Mesodermal cell (in vitro differentiated cells): Measurements from ENCODE around the gene EIF4H.
"Not testable (repeated sequence)": the region's sequence is repeated elsewhere in the genome, so short reads cannot be mapped to it uniquely, and the experiment has no call there.

Source experiments
- H3K27ac ChIP-seq: 2 replicates; pipeline ENCODE4 v1.7.0; 2013; ENCODE audit warnings: mild to moderate bottlenecking, low read depth, low read length, moderate library complexity; ENCODE audit not compliant: severe bottlenecking
- H3K36me3 ChIP-seq: 2 replicates; pipeline ENCODE4 v1.7.1; 2013; ENCODE audit warnings: mild to moderate bottlenecking, low read length, moderate library complexity; ENCODE audit not compliant: control insufficient read depth, insufficient read depth
- H3K4me1 ChIP-seq: one replicate; pipeline ENCODE4 v1.7.1; 2013; ENCODE audit warnings: mild to moderate bottlenecking, low read length; ENCODE audit not compliant: insufficient read depth, control insufficient read depth, poor library complexity, severe bottlenecking
- H3K4me3 ChIP-seq: 2 replicates; pipeline ENCODE4 v1.7.0; 2013; ENCODE audit warnings: low read length, control low read depth, mild to moderate bottlenecking; ENCODE audit not compliant: insufficient read depth, poor library complexity, severe bottlenecking; ENCODE audit errors: extremely low read depth
- H3K9me3 ChIP-seq: 2 replicates; pipeline ENCODE4 v1.7.1; 2013; ENCODE audit warnings: mild to moderate bottlenecking, low read length, moderate library complexity; ENCODE audit not compliant: control insufficient read depth
- WGBS, 2 experiments: methylation state at CpG; one replicate each; pipeline ENCODE4 v1.1.5; 2013; ENCODE audit warnings: missing lambda C conversion rate in 2 of 2; ENCODE audit not compliant: insufficient coverage in 2 of 2; 5-methylcytosine and 5-hydroxymethylcytosine counted together

The EIF4H gene

GRCh38 chr7:74185636-74186035 lies 11.5 kb downstream of the EIF4H start:
- H3K27ac ChIP-seq: no peak overlapping the region
- 88 to 90% methylated on average over 1 of the region's 5 CpGs for WGBS, 2 experiments
- H3K9me3 ChIP-seq: no peaks in the 10 kb centered on the region
- H3K4me3 ChIP-seq: no peak overlapping the region
- peaks cover 30% of the 10 kb centered on the region for H3K4me1 ChIP-seq
- peaks cover 92% of the 10 kb centered on the region for H3K36me3 ChIP-seq

GRCh38 chr7:74187915-74188675 lies 13.9 kb downstream of the EIF4H start:
- no peak overlapping the region for H3K4me3 ChIP-seq
- H3K27ac ChIP-seq: no peak overlapping the region
- peaks cover 95% of the 10 kb centered on the region for H3K36me3 ChIP-seq
- WGBS, 2 experiments: 92 to 94% methylated on average over 5 to 9 of the region's 11 CpGs
- H3K9me3 ChIP-seq: no peaks in the 10 kb centered on the region
- H3K4me1 ChIP-seq: peaks cover 30% of the 10 kb centered on the region

- Histone ChIP-seq H3K27ac (no peak overlapping the region), H3K4me3 (no peak overlapping the region), H3K36me3 (peaks cover 94% of the 10 kb centered on the region), H3K4me1 (peaks cover 19% of the 10 kb centered on the region), H3K9me3 (no peaks in the 10 kb centered on the region)
- WGBS, 2 experiments: 86 to 93% methylated on average over 3 to 5 of the region's 7 CpGs
Measured at GRCh38 chr7:74190259-74190658, 16.1 kb downstream of the EIF4H start.

GRCh38 chr7:74191231-74191630 lies 17.1 kb downstream of the EIF4H start:
- no peaks in the 10 kb centered on the region for H3K9me3 ChIP-seq
- H3K4me3 ChIP-seq: no peak overlapping the region
- no peak overlapping the region for H3K27ac ChIP-seq
- peaks cover 10% of the 10 kb centered on the region for H3K4me1 ChIP-seq
- WGBS, 2 experiments: 97 to 100% methylated on average over 6 to 7 of the region's 9 CpGs
- peaks cover 85% of the 10 kb centered on the region for H3K36me3 ChIP-seq

- Histone ChIP-seq H3K4me3 (no peak overlapping the region), H3K4me1 (peaks cover 3% of the 10 kb centered on the region), H3K36me3 (peaks cover 83% of the 10 kb centered on the region), H3K9me3 (no peaks in the 10 kb centered on the region), H3K27ac (no peak overlapping the region)
- WGBS, 2 experiments: 90 to 97% methylated on average over 7 of the region's 8 CpGs
Measured at GRCh38 chr7:74193054-74193453, 18.9 kb downstream of the EIF4H start.

GRCh38 chr7:74193913-74194312 lies 19.8 kb downstream of the EIF4H start:
- H3K9me3 ChIP-seq: no peaks in the 10 kb centered on the region
- peaks cover 77% of the 10 kb centered on the region for H3K36me3 ChIP-seq
- no peaks in the 10 kb centered on the region for H3K4me1 ChIP-seq
- no peak overlapping the region for H3K27ac ChIP-seq
- 97 to 98% methylated on average over 5 of the region's 7 CpGs for WGBS, 2 experiments
- no peak overlapping the region for H3K4me3 ChIP-seq

GRCh38 chr7:74194686-74195085 lies 20.5 kb downstream of the EIF4H start:
- H3K9me3 ChIP-seq: no peaks in the 10 kb centered on the region
- no peak overlapping the region for H3K4me3 ChIP-seq
- H3K36me3 ChIP-seq: peaks cover 69% of the 10 kb centered on the region
- peaks cover 5% of the 10 kb centered on the region for H3K4me1 ChIP-seq
- H3K27ac ChIP-seq: no peak overlapping the region
- 96 to 98% methylated on average over 13 of the region's 14 CpGs for WGBS, 2 experiments

GRCh38 chr7:74195139-74195860 lies 21.1 kb downstream of the EIF4H start:
- H3K36me3 ChIP-seq: peaks cover 63% of the 10 kb centered on the region
- not testable (repeated sequence) for H3K27ac ChIP-seq, H3K9me3 ChIP-seq, H3K4me3 ChIP-seq, H3K4me1 ChIP-seq
- WGBS, 2 experiments: 100% methylated on average over 4 to 5 of the region's 23 CpGs

- not testable (repeated sequence) for H3K27ac ChIP-seq, H3K4me3 ChIP-seq, H3K9me3 ChIP-seq, H3K4me1 ChIP-seq
- peaks cover 55% of the 10 kb centered on the region for H3K36me3 ChIP-seq
- 80% methylated on average over 1 of the region's 19 CpGs; no CpG with 5 or more reads in 1 of the 2 experiments for WGBS, 2 experiments
Measured at GRCh38 chr7:74195968-74196654, 22.0 kb downstream of the EIF4H start.

- WGBS, 2 experiments: 98 to 100% methylated on average over 1 to 7 of the region's 9 CpGs
- H3K36me3 ChIP-seq: peaks cover 42% of the 10 kb centered on the region
- H3K9me3 ChIP-seq: no peaks in the 10 kb centered on the region
- peak overlapping the region; percentile 13 for H3K27ac ChIP-seq
- H3K4me1 ChIP-seq: peaks cover 5% of the 10 kb centered on the region
- H3K4me3 ChIP-seq: no peak overlapping the region
Measured at GRCh38 chr7:74197449-74198124, 23.4 kb downstream of the EIF4H start.
